Spinal cord (tissue), 10 donors: ENCODE results near the gene CLNS1A. TPM values are rescaled to one million over a fixed set of nuclear protein-coding genes. Genes with fewer than 3 reads are reported as not detected.

Experiments used
- DNase-seq, 6 donors: peaks; one replicate each; pipeline versions ENCODE4 v3.0.0 to v3.0.0-alpha.2; 2013 to 2015; ENCODE audit warnings: low spot score in 6 of 6, low read depth in 4 of 6
- H3K27ac ChIP-seq: one replicate; pipeline ENCODE4 v1.5.1; 2013; ENCODE audit warnings: low read depth, low read length, control low read depth
- H3K27me3 ChIP-seq: one replicate; pipeline ENCODE4 v1.6.1; 2013; ENCODE audit warnings: low read length; ENCODE audit not compliant: control insufficient read depth, insufficient read depth
- H3K36me3 ChIP-seq: one replicate; pipeline ENCODE4 v1.6.1; 2013; ENCODE audit warnings: low read length; ENCODE audit not compliant: control insufficient read depth, insufficient read depth
- H3K4me1 ChIP-seq: one replicate; pipeline ENCODE4 v1.6.1; 2013; ENCODE audit warnings: low read length; ENCODE audit not compliant: control insufficient read depth, insufficient read depth
- H3K4me3 ChIP-seq: one replicate; pipeline ENCODE4 v1.5.1; 2013; ENCODE audit warnings: low read depth, low read length, control low read depth
- H3K9me3 ChIP-seq: one replicate; pipeline ENCODE4 v1.6.1; 2013; ENCODE audit warnings: low read length; ENCODE audit not compliant: control insufficient read depth, insufficient read depth
- WGBS: methylation state at CpG from one replicate; pipeline ENCODE4 v1.1.5; 2013; ENCODE audit warnings: missing lambda C conversion rate; ENCODE audit not compliant: insufficient coverage; 5-methylcytosine and 5-hydroxymethylcytosine counted together
- polyA plus RNA-seq, 2 donors: library from polyadenylated mRNA; unstranded; fragments of 120-200 nt; gene quantifications; one replicate each; pipeline ENCODE4 v1.2.1, GENCODE V29; 2013; ENCODE audit not compliant: insufficient read length in 2 of 2
- small RNA-seq: library from RNA; depleted of rRNA; stranded (forward); fragments of <200 nt; gene quantifications from one replicate; pipeline ENCODE3, GENCODE V24; 2014; ENCODE audit warnings: low replicate concordance
- total RNA-seq, 2 donors: library from RNA; depleted of rRNA in 1 of 2; stranded (reverse); fragments of 120-200 nt in 1 of 2; fragments of >200 nt in 1 of 2; gene quantifications; one replicate each; pipeline versions ENCODE4 v1.2.3 to v1.2.4, GENCODE V29; 2013 to 2014
- donor health status: healthy.

CLNS1A gene
- total and polyA plus RNA-seq, 4 donors = 155 to 216 (median 173) TPM

DNA sequence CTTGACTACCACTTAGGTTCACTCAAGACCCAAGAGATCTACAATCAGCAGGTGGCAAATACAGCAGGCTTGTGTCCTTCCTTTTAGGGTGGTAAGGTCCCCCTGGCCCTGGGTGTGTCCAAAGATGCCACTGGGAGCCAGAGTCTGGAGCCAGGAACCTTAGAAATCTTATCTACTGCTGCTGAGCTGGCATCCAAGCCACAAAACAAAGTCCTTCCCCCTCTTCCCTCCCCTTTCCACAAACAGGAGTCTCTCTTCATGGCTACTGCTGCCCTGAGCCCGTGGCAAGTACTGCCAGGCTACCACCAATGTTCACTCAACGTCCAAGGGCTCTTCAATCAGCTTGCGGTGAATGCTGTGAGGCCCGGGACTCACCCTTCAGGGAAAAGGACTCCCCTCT lies 69.3 kb downstream of the CLNS1A start:
- Histone ChIP-seq H3K36me3 (no peaks in the 10 kb centered on the region), H3K27me3 (no peaks in the 10 kb centered on the region), H3K4me1 (no peaks in the 10 kb centered on the region), H3K27ac (no peak overlapping the region), H3K4me3 (no peak overlapping the region), H3K9me3 (no peaks in the 10 kb centered on the region)
- no peak for DNase-seq
- whole genome bisulfite sequencing = 94% methylated on average over 4 of the region's 4 CpGs

Small RNA genes within 50 kb of the gene (small RNA-seq; reads per million reads assigned to genes)
- gene RNU7-59P = not detected

Other genes starting within 250 kb of the CLNS1A start
- 10 to 100 TPM; 36.0 to 51.9 TPM for gene PAK1, start 163.7 kb downstream of the CLNS1A start, total RNA-seq
- gene PAK1, start 163.7 kb downstream of the CLNS1A start, polyA plus RNA-seq = 10 to 100 TPM; 59.8 to 60.4 TPM
- gene AQP11, start 47.8 kb downstream of the CLNS1A start, total RNA-seq = 1 to 10 TPM; 3.7 to 8.6 TPM
- 10 to 100 TPM in 1 of 2 donors, 1 to 10 TPM in 1; 9.8 to 11.7 TPM for gene AQP11, start 47.8 kb downstream of the CLNS1A start, polyA plus RNA-seq
- 10 to 100 TPM; 69.8 to 80.3 TPM for gene RSF1, start 182.9 kb upstream of the CLNS1A start, total RNA-seq
- 10 to 100 TPM; 37.7 to 57.2 TPM for gene RSF1, start 182.9 kb upstream of the CLNS1A start, polyA plus RNA-seq
- 10 to 100 TPM in 1 of 2 donors, 1 to 10 TPM in 1; 9.0 to 55.7 TPM for gene AAMDC, start 183.3 kb upstream of the CLNS1A start, total RNA-seq
- gene AAMDC, start 183.3 kb upstream of the CLNS1A start, polyA plus RNA-seq = 10 to 100 TPM; 22.5 to 32.5 TPM